GM19455 (cell line): ENCODE results near the gene ESPN.
"Not testable (repeated sequence)": the region's sequence is repeated elsewhere in the genome, so short reads cannot be mapped to it uniquely, and the experiment has no call there.

Source experiments
- ATAC-seq: cut with Tn5 transposase; IDR thresholded peaks from one replicate; pipeline ENCODE4 v1.9.1; 2021; ENCODE audit not compliant: unreplicated experiment

Gene ESPN

GRCh38 chr1:6477039-6477820, 52.7 kb downstream of the ESPN start:
- no peak for ATAC-seq

GRCh38 chr1:6481820-6482219, 57.2 kb downstream of the ESPN start:
- no peak for ATAC-seq

DNA sequence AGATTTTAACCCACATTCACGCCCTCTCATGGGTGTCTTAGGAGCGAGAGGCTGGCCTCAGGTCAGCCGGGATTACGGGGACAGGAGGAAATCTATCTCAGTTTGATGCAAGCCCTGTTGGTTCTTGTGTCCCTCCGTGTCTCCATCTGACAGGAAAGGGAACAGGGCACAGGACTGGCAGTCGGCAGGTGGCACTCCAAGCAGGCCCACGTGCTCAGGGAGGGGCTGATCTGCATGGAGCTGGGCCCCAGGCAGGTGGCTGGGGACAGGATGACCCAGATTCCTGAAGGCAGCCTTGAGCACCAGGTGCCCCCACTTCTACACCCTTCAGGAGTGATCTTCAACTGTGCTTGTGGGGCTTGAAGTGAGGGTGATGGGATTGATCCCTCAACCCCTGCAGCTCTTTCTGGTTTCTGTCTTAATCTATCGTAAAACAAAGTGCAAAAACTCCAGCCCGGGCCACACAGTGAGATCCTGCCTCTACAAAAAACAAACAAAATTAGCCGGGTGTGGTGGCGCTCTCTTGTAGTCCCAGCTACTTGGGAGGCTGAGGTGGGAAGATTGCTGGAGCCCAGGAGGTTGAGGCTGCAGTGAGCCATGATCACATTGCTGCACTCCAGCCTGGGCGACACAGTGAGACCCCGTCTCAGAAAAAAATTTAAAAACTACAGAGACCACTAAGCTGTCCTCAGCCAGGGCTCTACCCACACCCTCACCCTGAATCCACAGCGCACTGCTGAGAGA, 58.6 kb downstream of the ESPN start:
- ATAC-seq: no peak

GRCh38 chr1:6483761-6484117, 59.2 kb downstream of the ESPN start:
- no peak for ATAC-seq

- ATAC-seq: no peak
Observed at GRCh38 chr1:6484826-6485167, 60.2 kb downstream of the ESPN start.

DNA sequence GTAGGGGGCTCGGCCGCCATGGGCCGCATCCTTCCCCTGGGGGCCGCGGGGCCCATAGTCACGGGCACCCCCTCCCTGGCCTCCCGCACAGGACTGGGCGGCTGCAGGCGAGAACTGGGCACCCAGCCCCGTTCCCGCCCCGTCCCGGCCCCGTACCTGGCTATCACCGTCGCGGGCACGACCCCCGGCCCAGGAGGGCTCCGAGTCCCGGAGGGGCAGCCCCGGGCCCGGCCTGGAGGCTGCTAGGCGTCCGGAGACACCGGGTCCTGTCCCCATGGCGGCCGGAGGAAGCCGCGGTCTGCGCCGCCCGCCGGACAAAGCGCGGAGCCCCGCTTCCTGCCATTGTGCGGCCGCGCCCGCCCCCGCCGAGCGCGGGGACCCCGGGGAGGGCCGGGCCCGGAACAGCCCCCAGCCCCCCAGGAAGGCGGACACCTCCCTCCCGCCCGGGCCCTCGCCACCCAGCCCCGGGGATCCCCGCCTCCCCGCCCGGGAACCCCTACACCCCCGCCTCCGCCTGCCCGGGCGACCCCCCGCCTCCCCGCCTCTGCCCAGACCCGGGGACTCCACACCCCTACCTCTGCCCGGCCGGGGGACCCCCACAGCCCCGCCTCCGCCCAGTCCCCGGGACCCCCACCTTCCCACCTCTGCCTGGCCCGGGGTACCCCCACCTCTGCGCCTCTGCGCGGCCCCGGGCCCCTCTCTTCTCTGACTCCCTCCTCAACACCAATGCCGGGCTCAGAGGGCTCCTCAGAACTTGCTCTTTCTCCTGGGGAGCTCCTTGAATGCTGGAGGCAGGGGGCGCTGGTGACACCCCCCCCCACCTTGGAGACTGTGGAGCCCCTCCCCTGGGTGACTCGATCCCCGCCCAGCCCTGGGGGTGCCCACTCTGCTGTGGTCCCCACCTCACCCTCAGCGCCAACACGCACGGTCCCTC, 60.9 kb downstream of the ESPN start:
- no peak for ATAC-seq

GRCh38 chr1:6486433-6487011, 61.9 kb downstream of the ESPN start:
- ATAC-seq: peak; percentile 47

DNA sequence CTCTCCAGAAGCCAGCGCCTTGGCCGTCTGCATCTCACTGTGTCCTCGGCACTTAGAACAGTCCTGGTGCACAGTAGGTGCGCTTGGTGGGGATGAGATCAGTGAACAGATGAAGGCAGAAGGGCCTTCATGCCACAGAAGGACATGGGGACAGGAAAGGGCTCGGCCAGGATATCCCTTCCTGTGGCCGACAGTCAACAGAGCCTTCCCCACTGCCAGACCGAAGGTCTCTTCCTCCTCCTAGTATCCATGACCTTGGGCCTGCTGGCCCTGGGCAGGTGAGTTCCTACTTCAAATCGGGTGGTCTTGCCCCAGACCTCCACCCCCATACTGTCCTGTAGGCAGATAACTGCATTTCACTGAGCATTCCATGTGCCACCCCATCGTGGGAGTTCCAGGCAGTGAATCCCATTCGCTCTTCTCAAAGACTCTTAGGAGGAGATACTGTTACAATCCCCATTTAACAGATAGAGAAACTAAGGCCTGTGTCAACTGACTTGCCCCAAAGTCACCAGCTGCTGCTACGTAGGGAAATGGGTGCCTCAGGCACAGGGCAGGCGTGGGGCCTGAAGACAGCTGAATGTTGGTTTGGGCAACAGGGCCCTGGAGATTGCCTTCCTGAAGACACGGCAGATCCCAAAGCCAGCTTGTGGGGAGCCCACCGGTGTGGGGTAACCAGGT, 63.4 kb downstream of the ESPN start:
- ATAC-seq: no peak

- ATAC-seq: no peak
Observed at GRCh38 chr1:6488602-6489382, 64.2 kb downstream of the ESPN start.

DNA sequence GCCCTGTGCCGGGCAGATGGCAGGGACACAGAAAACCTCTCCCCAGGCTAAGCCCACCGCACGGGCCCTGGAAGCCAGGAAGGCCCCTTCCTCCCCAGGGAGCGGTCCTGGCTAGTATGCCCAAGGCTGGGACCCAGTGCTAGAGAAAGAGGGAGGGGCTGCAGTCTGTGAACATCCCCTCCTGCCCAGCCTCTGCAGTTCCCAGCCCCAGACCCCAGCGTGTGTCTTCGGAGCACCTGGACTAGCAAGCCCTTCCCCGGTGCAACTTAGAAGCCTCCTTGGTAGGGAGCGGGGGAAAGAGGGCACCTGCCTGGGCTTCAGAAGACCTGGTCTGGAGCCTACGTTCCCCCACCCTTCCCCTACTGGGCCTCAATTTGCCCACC, 64.8 kb downstream of the ESPN start:
- no peak for ATAC-seq

- ATAC-seq: peak; percentile 44
Observed at GRCh38 chr1:6489799-6490180, 65.2 kb downstream of the ESPN start.

- no peak for ATAC-seq
Observed at GRCh38 chr1:6490181-6491080, 65.9 kb downstream of the ESPN start.

DNA sequence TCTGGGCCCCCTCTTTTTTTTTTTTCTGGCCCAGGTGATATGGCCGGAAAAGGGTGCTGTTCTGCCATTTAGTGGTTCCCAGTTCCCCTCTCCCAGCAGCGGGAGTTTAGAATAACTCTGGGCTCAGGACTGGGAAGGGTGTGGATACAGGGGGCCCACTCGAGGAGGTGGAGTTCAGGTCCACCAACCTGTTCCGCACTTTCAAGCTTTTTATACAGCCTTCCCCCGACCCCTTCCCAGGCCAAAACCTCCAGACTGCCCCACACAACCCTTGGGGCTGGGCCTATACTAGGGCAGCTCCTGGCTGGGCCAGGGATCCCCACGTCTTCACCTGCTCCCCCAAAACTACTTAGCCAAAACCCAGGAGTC, 66.5 kb downstream of the ESPN start:
- ATAC-seq: no peak

DNA sequence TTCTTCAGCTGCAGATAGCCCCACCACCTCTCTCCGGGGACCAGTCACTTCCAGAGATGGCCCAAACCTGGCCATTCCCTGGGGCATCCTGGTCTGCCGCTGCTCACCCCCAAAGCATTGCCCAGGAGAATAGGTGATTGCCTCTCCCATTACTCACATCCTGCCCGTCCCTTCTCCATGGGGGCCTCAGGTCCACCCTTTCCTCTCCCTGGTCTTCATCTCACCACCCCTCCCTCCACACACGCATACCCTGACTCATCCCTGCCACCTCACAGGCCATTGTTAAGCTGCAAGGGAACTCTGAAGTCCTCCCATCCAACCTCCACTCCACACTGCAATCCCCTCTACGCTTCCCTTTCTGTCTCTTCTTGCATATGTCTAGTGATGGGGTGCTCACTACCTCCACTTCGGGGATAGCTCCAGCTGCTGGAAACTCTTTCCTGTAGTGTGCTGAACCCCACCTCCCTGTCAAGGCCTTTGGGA, 66.9 kb downstream of the ESPN start, which contains the start of gene PLEKHG5:
TSS of gene PLEKHG5 (minus strand) at position 188 of the 483 bp plus-strand sequence. CDS start 14,096 bp downstream, outside the sequence.
- no peak for ATAC-seq

DNA sequence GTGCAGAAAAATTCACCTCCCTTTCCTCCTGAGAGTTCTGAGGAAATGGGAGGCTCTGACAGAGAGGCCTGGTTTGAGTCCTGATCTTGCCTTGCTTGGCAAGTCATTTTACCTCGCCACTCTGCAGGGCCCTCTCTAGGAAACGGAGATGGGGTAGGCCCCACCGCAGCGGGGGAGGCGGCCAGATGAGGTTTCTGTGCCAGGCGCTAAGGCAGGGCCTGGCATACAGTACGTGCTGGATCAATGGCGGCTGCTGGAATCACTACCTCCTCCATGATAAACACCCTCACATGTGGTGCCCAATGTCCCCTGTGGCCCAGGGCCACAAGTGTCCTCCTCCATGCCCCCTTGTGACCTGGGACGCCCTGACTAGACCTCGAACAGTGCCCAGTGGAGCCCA, 67.4 kb downstream of the ESPN start:
- no peak for ATAC-seq

GRCh38 chr1:6493834-6494223, 69.3 kb downstream of the ESPN start:
- not testable (repeated sequence) for ATAC-seq

DNA sequence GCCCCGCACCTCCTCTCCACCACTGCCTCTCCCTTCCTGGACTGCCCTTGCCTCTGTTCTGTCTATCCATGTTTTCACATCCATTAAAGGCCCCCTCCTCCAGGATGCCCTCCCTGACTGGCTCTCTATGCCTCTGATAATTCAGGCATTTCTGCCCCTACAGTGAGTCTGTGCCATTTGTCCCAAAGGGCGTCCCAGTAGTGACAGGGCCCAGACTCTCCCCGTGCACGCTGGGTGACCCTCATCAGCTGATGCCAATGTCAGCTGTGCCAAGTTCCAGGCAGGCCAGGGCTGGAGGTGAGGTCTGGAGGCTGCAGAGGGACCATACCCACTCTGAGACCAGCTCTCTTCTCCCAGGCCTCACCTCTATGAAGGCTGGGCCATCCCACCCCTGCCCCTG, 70.1 kb downstream of the ESPN start:
- no peak for ATAC-seq

DNA sequence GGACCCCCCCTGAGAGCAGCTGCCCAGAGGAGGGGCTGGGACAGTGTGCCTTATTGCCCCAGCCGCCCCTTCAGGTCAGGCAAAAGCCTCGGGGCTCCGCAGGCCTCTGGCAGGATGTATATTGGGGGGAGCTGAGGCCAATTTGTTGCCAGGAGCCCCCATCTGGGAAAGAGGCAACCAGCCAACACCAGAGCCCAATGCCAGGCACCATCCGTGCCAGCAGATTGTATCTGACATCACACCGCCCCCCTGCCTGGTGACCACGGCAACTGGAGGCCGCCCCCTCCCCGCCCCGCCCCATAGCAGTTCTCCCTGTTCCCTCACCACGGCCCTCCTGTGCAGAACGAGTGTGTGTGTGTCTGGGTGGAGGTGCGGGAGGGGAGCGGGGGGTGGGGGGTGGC, 70.5 kb downstream of the ESPN start:
- ATAC-seq: no peak
